GM18520 (cell line): ENCODE results near the gene CLDN5.

Source experiments
- ATAC-seq: cut with Tn5 transposase; IDR thresholded peaks from one replicate; pipeline ENCODE4 v1.9.1; 2021; ENCODE audit not compliant: unreplicated experiment

CLDN5 gene

GRCh38 chr22:19524170-19525115 is at the start of gene CLDN5:
TSS of gene CLDN5 (minus strand) at chr22:19524410. CDS start at chr22:19524255, 155 bp downstream.
- ATAC-seq = no peak

DNA sequence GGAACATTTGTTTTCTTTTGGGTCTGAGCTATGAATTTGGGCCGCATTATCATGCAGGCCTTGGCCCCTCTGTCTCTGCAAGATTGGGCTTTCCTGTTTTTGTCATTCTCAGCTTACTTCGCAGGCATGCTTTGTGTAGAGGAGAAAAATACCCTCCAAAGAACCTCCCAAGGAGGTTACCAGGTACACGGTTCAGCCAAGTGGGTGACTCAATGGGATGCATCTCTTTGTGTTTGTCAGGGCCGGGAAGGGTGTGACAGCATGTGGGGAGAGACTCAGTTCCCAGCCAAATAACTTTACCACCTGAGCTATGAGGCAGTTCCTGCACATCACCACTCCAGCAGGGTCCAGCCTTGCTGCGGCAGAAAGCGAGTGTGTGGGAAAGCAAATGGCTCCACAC is 47.8 kb upstream of the CLDN5 start:
- no peak for ATAC-seq

- ATAC-seq = no peak
Measured at GRCh38 chr22:19571207-19571795, 47.1 kb upstream of the CLDN5 start.

- no peak for ATAC-seq
Measured at GRCh38 chr22:19569976-19570375, 45.8 kb upstream of the CLDN5 start.

GRCh38 chr22:19569276-19569640 is 45.0 kb upstream of the CLDN5 start:
- ATAC-seq = no peak

DNA sequence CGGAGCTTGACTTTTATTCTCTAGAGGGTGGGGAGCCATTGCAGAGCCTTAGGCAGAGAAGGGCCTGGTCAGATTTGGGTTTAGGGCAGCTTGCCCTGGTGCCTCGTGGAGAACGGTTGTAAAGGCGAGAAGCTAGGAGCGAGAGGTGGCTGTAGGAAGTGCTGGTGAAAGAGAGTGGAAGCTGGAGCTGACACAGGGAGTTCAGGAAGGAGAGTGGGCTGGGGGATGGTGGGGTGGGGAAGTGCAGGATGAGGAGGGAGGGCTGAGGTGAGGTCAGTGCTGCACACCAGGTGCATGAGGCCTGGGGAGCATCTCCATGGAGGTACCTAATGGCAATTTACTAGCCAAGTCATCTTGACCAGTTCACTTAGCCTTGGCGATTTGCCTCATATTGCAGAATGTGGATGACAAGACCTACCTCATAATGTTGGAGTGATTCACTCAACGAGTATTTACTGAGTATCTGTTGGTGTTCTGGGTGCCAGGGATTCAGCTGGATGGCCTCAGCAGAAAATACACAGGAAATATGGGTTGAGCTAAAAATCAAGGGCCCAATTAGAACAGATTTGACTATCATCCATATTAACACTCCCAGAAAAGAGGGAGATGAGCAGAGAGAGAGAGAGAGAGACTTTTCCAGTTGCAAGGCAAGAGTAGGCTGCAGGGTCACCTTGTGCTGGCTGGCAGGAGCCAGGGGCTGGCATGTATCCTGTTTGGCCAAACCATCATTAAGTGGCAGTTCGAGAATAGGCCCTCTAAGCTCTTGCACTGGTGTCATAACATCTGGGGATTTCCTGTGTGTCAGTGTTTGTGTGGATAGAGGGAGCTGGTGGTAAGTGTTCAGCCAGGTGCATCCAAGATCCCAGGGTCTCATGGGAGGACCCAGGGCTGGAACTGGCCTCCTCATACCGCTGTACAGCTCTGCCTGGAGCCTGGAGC is 44.4 kb upstream of the CLDN5 start:
- no peak for ATAC-seq

DNA sequence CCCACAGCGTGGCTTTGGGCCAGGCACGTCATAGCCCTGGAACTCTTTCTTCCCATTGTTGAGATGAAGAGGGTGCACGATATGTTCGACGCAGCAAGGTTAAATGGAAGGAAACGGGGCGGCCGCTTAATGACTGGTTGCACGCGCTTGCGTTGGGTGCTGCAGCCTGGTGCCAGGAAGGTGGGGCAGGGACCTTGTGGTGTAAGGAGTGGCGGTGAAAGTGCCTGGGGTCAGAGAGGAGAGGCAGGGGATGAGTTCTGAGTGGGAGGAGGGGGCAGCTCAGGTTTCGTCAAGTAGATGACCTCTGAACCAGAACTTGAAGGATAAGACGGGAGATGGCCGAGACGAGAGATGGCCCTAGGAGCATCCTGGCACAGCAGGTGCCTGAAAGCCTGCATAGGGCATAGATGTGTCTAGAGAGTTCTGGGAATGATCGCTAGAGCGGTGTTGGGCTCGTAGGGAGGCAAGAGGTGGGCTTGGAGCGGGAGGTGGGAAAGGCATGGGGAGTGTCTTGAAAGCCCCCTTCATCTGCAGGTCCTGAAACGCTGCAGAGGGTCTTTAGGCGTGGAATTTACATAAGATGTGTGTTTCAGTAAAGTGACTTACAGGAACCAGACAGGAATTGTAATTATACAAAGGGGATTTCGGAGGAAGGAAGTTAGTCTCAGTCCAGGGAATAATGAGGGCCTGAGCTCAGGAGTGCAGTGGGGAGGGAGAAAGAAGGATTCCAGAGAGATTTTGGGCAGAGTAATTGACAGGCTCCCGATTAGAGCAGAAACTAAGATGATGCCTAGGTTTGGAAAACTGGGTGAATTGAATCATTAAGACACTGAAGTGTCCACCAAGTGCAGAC is 43.2 kb upstream of the CLDN5 start:
- no peak for ATAC-seq

DNA sequence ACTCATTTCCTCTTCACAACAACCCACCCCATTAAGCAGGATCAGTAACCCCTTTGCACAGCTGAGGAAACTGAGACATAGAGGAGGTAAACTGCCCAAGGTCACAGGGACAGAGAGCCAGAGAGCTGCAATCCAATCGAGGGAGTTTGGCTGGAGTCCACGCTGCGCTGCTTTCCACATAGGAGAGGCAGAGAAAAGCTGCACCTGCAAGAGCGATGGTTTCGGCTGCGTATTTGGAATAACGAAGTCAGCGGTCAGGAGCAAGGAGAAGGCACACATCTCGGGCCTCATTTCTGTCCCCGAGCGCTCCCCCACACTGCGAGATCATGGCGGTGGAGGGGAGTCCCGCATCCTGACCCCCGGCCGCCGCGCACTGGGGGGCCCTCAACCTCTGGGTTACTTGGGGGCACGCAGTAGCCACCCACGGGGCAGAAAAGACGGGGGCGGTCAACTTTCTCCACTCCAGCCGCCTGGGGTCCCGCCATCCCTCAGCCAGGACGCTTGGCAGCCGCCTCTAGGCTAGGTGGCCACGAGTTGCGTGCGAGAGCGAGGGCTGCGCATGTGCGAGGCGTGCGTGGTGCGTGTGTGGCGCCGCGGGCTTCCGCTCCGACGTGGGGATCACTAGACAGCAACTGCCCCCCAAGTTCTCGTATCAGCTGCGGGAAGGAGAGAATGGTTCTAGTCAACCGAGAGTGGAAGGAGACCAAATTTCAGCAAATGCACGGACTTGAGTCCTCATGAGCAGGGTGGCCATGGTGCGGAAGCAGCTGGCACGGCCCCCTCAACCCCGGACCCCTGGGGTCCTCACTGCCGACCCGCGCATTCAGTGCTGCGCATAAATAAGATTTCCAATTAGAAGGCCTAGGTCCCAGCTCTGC is 42.3 kb upstream of the CLDN5 start:
- no peak for ATAC-seq

GRCh38 chr22:19565382-19566278 is 41.4 kb upstream of the CLDN5 start:
- ATAC-seq = no peak

- no peak for ATAC-seq
Measured at GRCh38 chr22:19559956-19560355, 35.7 kb upstream of the CLDN5 start.

DNA sequence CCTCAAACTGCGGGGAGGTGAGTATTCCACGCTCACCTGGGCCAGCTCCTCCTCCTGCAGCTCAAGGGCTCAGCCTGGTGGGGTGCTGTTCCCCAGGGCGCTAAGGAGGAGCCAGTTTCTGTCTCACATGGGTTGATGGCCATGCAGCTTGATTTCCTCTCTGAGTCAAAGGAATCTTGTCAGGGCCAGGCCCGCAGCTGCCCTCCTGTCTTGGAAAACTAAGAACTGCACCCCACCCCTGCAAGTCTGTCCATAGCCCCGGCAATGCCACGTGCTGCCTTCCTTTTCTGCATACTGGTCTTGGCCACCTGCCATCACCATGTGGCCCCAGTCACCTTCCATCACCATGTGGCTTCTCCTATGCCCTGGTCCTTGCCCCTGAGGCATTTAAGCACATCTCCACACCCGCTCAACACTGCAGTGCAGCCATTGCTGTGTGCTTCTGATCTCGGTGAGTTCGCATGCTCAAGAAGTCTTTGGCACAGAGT is 35.2 kb upstream of the CLDN5 start:
- no peak for ATAC-seq

GRCh38 chr22:19556963-19557545 is 32.8 kb upstream of the CLDN5 start:
- ATAC-seq = no peak

- no peak for ATAC-seq
Measured at GRCh38 chr22:19555651-19556050, 31.4 kb upstream of the CLDN5 start.

GRCh38 chr22:19554834-19555404 is 30.7 kb upstream of the CLDN5 start:
- no peak for ATAC-seq

GRCh38 chr22:19553201-19553600 is 29.0 kb upstream of the CLDN5 start:
- no peak for ATAC-seq

DNA sequence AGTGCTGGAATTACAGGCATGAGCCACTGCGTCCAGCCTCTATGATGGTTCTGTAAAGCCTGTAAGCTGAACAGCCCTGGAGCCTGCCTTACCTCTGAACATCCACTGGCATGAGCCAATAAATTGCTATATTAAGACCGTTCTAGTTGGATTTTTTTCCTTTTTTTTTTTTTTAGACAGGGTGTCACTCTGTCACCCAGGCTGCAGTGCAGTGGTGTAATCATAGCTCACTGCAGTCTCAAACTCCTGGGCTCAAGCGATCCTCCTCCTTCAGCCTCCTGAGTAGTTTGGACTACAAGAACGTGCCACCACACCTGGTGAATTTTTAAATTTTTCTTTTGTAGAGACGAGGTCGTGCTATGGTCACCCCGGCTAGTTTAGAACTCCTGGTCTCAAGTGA is 26.2 kb upstream of the CLDN5 start:
- ATAC-seq = no peak

- no peak for ATAC-seq
Measured at GRCh38 chr22:19549428-19549827, 25.2 kb upstream of the CLDN5 start.

DNA sequence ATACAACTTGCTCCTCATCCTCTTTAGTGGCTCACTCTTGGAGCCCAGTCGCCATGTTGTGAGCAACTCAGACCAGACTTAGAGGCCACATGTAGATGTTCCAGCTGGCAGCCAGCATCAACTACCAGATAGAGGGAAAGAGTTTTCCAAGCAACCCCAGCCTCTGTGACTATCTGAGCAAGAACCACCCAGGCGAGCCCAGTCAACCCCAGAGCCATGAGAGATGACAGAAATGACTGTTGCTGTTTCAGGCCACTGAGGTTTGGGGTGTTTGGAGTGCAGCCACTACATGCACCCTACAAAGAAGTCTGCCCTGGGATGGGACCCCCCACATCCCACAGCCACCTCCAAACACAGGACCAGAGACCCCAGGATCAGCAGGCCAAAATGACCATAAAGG is 24.8 kb upstream of the CLDN5 start:
- ATAC-seq = no peak
